GM06990 (cell line): ENCODE measurements around the gene LDLRAD4.

ENCODE experiments used
- DNase-seq: peaks from one replicate; pipeline ENCODE4 v3.0.0-alpha.2; 2011; ENCODE audit not compliant: insufficient read length; ENCODE audit errors: extremely low read depth
- H3K27me3 ChIP-seq: replicated peaks from 2 replicates; pipeline ENCODE4 v1.6.0; 2011; ENCODE audit warnings: low read length; ENCODE audit not compliant: control insufficient read depth, insufficient read depth
- H3K36me3 ChIP-seq: 2 replicates; pipeline ENCODE4 v1.5.1; 2011; ENCODE audit warnings: low read length; ENCODE audit not compliant: control insufficient read depth, insufficient read depth
- H3K4me3 ChIP-seq: replicated peaks from 2 replicates; pipeline ENCODE4 v1.5.1; 2011; ENCODE audit warnings: low read depth, mild to moderate bottlenecking, control low read depth, low read length
- TF ChIP-seq, protein P1 (sequence below): IDR thresholded peaks from 2 replicates; pipeline ENCODE4 v1.5.1; 2011; ENCODE audit warnings: low read length, control low read depth, mild to moderate bottlenecking, inconsistent platforms; ENCODE audit not compliant: insufficient read depth, poor library complexity, severe bottlenecking

Gene LDLRAD4

GRCh38 chr18:13178197-13178596 lies 40.4 kb upstream of the LDLRAD4 start:
- H3K36me3 ChIP-seq = no peaks in the 10 kb centered on the region
- no peak for DNase-seq
- H3K27me3 ChIP-seq = no peaks in the 10 kb centered on the region; the same call in 1 of the 2 replicates
- H3K4me3 ChIP-seq = no peak overlapping the region
- TF ChIP-seq, protein P1, sequence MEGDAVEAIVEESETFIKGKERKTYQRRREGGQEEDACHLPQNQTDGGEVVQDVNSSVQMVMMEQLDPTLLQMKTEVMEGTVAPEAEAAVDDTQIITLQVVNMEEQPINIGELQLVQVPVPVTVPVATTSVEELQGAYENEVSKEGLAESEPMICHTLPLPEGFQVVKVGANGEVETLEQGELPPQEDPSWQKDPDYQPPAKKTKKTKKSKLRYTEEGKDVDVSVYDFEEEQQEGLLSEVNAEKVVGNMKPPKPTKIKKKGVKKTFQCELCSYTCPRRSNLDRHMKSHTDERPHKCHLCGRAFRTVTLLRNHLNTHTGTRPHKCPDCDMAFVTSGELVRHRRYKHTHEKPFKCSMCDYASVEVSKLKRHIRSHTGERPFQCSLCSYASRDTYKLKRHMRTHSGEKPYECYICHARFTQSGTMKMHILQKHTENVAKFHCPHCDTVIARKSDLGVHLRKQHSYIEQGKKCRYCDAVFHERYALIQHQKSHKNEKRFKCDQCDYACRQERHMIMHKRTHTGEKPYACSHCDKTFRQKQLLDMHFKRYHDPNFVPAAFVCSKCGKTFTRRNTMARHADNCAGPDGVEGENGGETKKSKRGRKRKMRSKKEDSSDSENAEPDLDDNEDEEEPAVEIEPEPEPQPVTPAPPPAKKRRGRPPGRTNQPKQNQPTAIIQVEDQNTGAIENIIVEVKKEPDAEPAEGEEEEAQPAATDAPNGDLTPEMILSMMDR = no peak

DNA sequence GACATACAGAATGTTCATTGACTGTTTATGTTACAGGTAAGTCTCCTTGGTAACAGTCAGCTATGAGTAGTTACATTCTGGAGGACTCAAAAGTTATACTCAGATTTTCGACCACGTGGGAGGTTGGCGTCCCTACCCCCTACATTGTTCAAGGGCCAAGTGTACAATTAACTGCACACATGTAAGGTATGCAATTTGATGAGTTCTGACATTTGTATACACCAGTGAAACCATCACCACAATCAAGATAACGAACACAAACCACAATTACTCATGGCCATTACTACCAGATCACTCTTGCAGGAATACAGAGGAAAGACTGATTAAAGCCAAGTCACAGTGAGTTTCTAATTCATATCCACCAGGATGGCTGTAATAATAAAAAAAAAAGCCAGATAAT lies 39.6 kb upstream of the LDLRAD4 start:
- TF ChIP-seq, protein P1 = no peak
- Histone ChIP-seq H3K36me3 (no peaks in the 10 kb centered on the region), H3K27me3 (no peaks in the 10 kb centered on the region; the same call in 1 of the 2 replicates), H3K4me3 (no peak overlapping the region)
- DNase-seq = no peak

- DNase-seq = no peak
- no peak overlapping the region for H3K4me3 ChIP-seq
- TF ChIP-seq, protein P1 = no peak
- H3K27me3 ChIP-seq = no peaks in the 10 kb centered on the region; the same call in 1 of the 2 replicates
- no peaks in the 10 kb centered on the region for H3K36me3 ChIP-seq
Observed at GRCh38 chr18:13179566-13180113, 38.9 kb upstream of the LDLRAD4 start.

DNA sequence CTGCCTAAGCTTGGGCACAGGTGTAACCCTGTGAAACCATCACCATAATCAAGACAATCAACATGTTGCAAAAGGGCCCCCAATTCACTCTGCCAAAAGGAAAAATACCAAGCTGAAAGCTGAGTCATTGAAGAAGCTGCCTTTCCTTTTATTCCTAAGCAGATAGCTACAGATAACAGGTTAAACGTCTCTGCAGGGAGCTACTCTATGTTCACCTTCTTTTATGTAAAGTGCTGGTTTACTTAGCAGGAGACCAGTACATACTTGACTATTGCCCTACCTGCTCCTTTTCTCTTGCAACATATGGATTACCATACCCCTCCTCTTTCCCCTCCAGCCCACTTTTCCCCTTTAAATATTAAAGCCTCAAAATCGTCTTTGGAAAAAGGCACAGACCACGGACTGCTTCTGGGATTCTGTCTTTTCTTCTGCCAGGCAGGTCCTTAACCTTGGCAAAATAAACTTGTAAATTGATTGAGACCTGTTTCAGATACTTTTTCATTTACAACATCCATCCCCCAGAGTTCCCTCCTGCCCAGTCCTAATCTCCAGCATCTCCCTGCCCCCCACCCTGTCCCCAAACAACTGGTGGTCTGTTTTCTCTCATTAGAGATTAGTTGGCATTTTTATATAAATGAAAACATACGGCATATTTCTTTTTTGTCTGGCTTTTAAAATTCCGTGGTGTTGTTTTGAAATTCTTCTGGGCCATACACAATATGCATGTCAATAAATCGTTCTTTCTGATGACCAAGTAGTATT lies 37.8 kb upstream of the LDLRAD4 start:
- H3K36me3 ChIP-seq = no peaks in the 10 kb centered on the region
- no peak for DNase-seq
- TF ChIP-seq, protein P1 = no peak

DNA sequence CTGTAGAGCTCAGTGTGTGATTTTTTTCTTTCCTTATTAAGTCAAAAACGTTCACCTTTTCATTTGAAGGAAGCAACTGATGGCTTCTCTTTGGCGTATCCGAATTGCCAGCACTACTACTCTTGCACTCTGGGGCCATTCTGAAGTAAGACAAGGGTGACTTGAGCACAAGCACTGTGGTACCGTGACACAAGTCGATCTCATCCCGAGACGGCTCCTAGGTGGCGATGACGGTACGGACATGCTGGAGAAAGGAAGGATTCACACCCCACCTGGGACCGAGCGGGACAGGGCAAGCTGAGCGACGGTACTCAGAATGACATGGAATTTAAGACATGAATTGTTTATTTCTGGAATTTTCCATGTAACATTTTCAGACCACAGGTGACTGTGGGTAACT lies 36.8 kb upstream of the LDLRAD4 start:
- no peaks in the 10 kb centered on the region; the same call in 1 of the 2 replicates for H3K27me3 ChIP-seq
- TF ChIP-seq, protein P1 = no peak
- H3K36me3 ChIP-seq = no peaks in the 10 kb centered on the region
- H3K4me3 ChIP-seq = no peak overlapping the region
- no peak for DNase-seq

More for the DNA sequence above, 37.8 kb upstream of the LDLRAD4 start:
- Histone ChIP-seq H3K4me3 (no peak overlapping the region), H3K27me3 (no peaks in the 10 kb centered on the region; the same call in 1 of the 2 replicates)
